IgD-negative memory B cell (primary cell): ENCODE results near the gene TAOK3. TPM values are rescaled to one million over a fixed set of nuclear protein-coding genes. Genes with fewer than 3 reads are reported as not detected.

Source experiments
- H3K27ac Mint-ChIP-seq, 3 donors: one replicate each; pipeline ENCODE4 v1.8.0; 2020 to 2022; ENCODE audit warnings: mild to moderate bottlenecking in 3 of 3, mixed read lengths in 3 of 3, moderate library complexity in 1 of 3
- H3K27me3 Mint-ChIP-seq: one replicate; pipeline ENCODE4 v1.8.0; 2021; ENCODE audit warnings: mixed read lengths
- H3K36me3 Mint-ChIP-seq: one replicate; pipeline ENCODE4 v1.8.0; 2020; ENCODE audit warnings: mild to moderate bottlenecking, mixed read lengths
- H3K4me1 Mint-ChIP-seq, 3 donors: one replicate each; pipeline ENCODE4 v1.8.0; 2020 to 2022; ENCODE audit warnings: mixed read lengths in 3 of 3, mild to moderate bottlenecking in 1 of 3
- H3K4me3 Mint-ChIP-seq, 4 donors: one replicate each; pipeline ENCODE4 v1.8.0; 2020 to 2022; ENCODE audit warnings: mild to moderate bottlenecking in 4 of 4, mixed read lengths in 4 of 4, moderate library complexity in 3 of 4
- H3K9me3 Mint-ChIP-seq, 3 donors: one replicate each; pipeline ENCODE4 v1.8.0; 2020 to 2021; ENCODE audit warnings: mixed read lengths in 3 of 3, mild to moderate bottlenecking in 1 of 3
- polyA plus RNA-seq: library from polyadenylated mRNA; unstranded; fragments of 300-500 nt; fragmentation: Illumina TruSeq; gene quantifications from one replicate; pipeline ENCODE4 v1.2.3, GENCODE V29; 2021

TAOK3 gene
- polyA plus RNA-seq, 1 donor from 2014 or later, result 107 TPM

DNA sequence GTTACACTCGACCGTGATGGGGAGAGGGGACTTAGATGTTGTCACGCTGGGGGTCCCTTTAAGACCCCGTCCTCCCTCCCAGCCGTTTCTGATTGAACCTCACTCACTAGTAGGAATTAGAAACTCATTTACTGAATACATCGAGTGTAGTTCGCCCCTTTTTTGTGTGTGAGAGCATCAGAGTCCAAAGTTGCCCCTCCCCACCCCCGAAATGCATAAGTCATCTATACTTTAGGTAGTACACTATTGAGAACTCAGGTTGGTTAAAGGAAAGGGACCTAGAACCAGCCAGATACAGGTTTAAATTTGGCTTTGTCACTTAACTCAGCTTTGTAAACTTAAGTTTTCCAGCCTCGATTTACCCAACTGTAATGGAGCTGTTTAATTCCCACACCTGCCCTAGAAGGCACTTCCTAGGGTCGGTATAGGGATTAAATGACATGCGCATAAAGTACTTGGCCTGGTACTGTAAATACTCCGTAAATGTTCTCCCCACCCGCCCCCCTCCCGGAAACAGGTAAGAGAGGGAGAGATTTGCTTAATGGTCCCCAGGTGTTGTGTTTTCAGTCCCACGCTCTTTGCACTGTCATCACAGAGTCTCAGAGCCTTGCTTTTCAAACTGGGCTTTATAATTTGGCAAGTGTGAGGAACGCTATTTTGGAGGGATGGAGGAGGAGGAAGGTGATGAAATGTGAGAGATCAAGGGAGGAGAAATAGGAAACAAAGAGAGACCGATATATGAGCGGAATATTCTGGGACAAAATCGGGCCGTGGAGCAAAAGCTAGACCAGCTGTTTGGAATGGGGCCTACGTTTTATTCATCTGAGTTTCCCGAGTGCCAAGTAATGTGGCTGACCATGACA, 4.5 kb upstream of the TAOK3 start:
- peaks cover 15 to 32% (median 27%) of the 10 kb centered on the region in 3 donors for H3K4me1 Mint-ChIP-seq
- peaks cover 4% of the 10 kb centered on the region for H3K36me3 Mint-ChIP-seq
- peak overlapping the region; percentile 90 to 99 (median 98) for H3K27ac Mint-ChIP-seq
- no peaks in the 10 kb centered on the region for H3K9me3 Mint-ChIP-seq
- no peaks in the 10 kb centered on the region for H3K27me3 Mint-ChIP-seq
- peak overlapping the region; percentile 94 to 98 (median 97) for H3K4me3 Mint-ChIP-seq

DNA sequence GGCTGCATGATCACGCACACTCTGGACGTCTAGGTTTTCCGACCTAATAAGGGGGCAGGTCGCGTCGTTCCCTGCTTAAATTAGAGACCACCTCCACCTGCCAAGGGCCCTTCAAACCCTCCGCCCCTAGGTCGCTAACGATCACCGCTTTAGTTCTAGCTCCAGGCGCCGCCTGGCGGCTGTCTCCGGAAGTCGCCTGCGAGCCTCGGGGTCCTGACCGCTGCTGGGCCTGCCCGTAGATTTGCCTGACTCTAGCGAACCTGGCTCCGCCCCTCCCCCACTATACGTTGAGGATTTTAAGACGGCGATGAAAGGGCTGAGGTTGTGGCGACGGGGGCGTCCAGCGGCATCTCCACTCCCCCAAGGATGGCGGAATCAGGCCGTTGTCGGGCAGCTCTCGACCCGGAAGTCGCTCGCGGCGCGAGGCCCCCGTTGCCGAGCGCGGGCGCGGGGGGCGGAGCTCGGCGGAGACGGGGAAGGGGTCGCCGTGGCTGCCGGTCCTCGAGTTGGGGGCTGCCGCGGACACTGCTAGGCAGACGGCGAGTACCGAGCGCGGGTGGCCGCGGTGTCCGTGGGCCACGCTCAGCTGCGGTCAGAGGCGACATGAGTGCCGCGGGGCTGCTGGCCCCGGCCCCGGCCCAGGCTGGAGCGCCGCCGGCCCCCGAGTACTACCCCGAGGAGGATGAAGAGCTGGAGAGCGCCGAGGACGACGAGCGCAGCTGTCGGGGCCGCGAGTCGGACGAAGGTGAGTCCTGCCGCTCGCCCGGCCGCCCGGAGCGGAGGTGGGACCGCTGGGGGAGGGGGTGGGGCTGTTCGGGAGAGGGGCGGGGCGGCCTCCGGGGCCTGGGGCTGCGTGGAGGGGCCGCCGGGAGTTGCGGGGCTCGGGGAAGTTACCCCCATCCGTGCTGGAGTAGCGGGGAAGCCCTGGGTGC, 3.6 kb upstream of the TAOK3 start, which contains the start of gene SUDS3:
Gene SUDS3, plus strand, starts transcription at position 467 of the 932 bp plus-strand sequence. Its CDS starts 137 bp downstream, at position 604.
- Mint-ChIP-seq H3K27ac (peak within 1 kb of the TSS; percentile 99 to 100 (median 99)), H3K27me3 (no peaks in the 10 kb centered on the region), H3K9me3 (no peaks in the 10 kb centered on the region), H3K4me1 (peaks cover 18 to 32% (median 27%) of the 10 kb centered on the region in 3 donors), H3K4me3 (peak within 1 kb of the TSS; percentile 94 to 98 (median 98)), H3K36me3 (peaks cover 4% of the 10 kb centered on the region)

DNA sequence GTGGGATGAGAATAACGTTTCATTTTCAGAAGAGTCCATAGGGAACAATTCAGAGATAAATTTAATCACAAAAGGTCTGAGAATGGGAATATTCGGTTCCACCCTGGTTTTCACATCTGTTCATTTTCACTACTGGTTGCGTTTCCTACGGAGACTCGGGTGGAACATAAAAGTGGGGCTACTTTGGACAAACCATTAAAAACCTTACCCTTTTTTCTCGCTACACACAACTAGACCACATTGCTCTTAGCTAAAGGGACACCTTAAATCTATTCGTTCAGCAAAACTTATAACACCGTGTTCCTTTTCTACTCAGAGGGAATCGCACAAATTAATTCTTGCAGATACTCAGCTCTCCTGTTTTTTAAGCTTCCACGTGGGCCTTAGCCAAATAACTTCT, 2.6 kb upstream of the TAOK3 start:
- no peaks in the 10 kb centered on the region for H3K9me3 Mint-ChIP-seq
- peak overlapping the region in 2 of 3 donors; percentile 99 to 100 for H3K27ac Mint-ChIP-seq
- H3K4me1 Mint-ChIP-seq, result peaks cover 27 to 38% (median 36%) of the 10 kb centered on the region in 3 donors
- peaks cover 4% of the 10 kb centered on the region for H3K36me3 Mint-ChIP-seq
- H3K27me3 Mint-ChIP-seq, result peaks cover 6% of the 10 kb centered on the region
- peak overlapping the region in 3 of 4 donors; percentile 45 to 98 (median 91) for H3K4me3 Mint-ChIP-seq

DNA sequence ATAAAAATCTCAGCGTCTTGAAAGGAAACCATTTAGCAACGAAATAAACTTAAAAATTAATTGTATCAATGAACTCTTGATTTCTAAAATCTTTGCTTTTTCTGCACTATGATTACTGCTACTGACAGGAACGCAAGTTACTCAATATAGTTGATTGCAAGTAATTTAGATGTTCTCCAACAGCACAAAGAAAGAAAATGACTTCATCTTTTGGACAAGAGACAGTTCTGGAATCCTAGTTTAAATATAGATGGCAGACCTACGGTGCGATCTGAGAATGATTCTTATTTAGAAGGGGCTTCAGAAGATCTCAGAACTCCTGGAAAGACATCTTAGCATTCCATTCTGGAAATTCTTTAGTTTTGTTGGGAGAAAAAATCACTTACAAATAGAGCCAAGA, 2.2 kb upstream of the TAOK3 start:
- H3K27ac Mint-ChIP-seq, result peak overlapping the region in 1 of 3 donors; percentile 100
- H3K36me3 Mint-ChIP-seq, result peaks cover 2% of the 10 kb centered on the region
- H3K27me3 Mint-ChIP-seq, result peaks cover 6% of the 10 kb centered on the region

DNA sequence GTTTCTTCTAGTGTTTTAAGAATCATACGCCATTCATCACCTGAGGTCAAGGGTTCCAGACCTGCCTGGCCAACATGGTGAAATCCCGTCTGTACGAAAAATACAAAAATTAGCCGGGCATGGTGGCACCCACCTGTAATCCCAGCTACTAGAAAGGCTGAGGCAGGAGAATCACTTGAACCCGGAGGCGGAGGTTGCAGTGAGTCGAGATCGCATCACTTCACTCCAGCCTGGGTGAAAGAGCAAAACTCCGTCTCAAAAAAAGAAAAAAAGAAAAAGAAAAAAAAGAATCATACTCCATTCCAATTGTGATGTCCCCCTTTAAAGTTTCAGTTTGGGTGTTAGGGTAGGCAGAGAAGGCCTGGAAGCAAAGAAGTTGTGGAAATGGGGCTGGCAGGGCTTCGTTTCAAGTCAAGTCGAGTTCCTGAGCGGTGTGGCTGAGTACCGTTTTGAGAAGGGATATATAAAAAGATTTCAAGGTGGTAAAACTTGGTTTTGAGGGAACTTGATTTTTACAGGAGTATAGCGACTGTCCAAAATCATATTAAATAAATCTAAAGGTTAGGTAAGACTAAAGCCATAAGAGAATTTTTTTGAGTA, 1.5 kb upstream of the TAOK3 start:
- H3K27me3 Mint-ChIP-seq, result peaks cover 6% of the 10 kb centered on the region
- H3K36me3 Mint-ChIP-seq, result peaks cover 3% of the 10 kb centered on the region
- H3K27ac Mint-ChIP-seq, result peak overlapping the region in 2 of 3 donors; percentile 92 to 100
- no peaks in the 10 kb centered on the region for H3K9me3 Mint-ChIP-seq
- peaks cover 28 to 40% (median 37%) of the 10 kb centered on the region in 3 donors for H3K4me1 Mint-ChIP-seq
- peak overlapping the region; percentile 47 to 91 (median 64) for H3K4me3 Mint-ChIP-seq

More for the DNA sequence above, 2.2 kb upstream of the TAOK3 start:
- Mint-ChIP-seq H3K4me3 (peak overlapping the region in 3 of 4 donors; percentile 45 to 91 (median 80)), H3K9me3 (no peaks in the 10 kb centered on the region), H3K4me1 (peaks cover 27 to 38% (median 36%) of the 10 kb centered on the region in 3 donors)

DNA sequence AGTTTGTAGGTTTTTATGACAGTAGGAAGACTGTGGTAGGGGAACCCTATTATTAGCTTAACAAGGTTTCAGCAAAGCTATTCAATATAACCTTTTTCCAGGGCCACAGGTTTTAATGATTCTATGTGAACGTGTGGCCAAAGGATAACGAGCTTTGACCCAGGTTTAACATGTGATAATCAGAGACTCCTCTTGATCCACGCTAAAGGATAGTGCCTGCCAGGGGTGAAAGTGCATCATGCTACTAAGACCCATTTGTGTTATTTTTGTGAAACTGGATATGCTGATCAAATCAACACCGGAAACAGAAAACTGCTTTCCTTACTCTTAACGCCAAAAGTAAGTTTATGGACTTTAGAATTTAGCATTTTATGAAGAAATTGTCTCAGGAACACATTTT, 909 bp upstream of the TAOK3 start:
- peaks cover 6% of the 10 kb centered on the region for H3K27me3 Mint-ChIP-seq
- peak overlapping the region; percentile 91 to 100 (median 92) for H3K27ac Mint-ChIP-seq
- H3K4me3 Mint-ChIP-seq, result peak overlapping the region; percentile 90 to 98 (median 94)
- H3K9me3 Mint-ChIP-seq, result no peaks in the 10 kb centered on the region
- peaks cover 29 to 43% (median 38%) of the 10 kb centered on the region in 3 donors for H3K4me1 Mint-ChIP-seq
- peaks cover 4% of the 10 kb centered on the region for H3K36me3 Mint-ChIP-seq

DNA sequence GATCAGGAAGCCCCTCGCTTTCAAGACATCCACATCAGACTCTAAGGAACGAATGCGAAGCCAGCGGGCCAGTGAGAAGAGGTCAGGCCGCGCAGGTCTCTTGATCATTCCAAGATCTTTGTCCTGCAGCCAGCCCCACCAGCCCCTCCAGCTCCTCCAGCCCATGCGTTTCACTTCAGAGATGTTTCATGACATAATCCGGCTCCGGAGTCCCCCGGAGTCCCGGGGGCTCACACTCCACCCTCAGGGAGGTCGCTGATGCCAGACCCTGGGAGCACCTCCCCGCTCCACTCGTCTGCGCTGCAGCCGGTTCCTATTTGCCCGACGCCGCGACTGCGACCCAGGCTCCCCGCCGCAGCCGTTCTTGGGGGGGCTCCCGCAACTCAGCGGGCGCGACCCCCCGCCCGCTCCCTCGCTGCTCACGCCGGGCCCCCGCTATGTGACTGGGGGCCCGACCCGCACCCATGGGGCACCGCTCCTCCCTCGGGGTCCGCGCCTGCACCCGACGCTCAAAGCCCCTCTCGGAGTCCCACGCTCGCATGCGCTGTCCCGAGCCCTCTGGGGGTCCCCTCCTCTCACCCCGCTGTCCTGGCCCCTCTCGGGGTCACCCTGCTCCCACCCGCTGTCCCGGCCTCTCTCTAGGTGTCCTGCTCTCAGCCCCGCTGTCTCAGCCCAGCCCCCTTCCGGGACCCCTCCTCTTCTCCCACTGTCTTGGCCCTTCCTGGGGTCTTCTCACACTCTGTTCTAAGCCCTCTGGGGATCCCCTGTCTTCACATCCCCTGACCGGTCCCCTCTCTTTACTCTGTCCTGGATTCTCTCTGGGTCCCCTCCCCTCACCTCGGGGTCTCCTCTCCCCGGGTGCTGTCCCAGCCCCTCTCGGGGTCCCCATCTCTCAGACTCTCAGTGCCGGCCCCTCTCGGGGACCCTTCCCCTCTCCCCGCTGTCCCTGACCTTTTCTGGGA, 1.1 kb downstream of the TAOK3 start:
- Mint-ChIP-seq H3K9me3 (no peaks in the 10 kb centered on the region), H3K27me3 (peaks cover 6% of the 10 kb centered on the region), H3K4me1 (peaks cover 24 to 29% (median 28%) of the 10 kb centered on the region in 3 donors), H3K36me3 (peaks cover 4% of the 10 kb centered on the region), H3K27ac (peak overlapping the region; percentile 10 to 64 (median 63)), H3K4me3 (peak overlapping the region; percentile 90 to 98 (median 94))

DNA sequence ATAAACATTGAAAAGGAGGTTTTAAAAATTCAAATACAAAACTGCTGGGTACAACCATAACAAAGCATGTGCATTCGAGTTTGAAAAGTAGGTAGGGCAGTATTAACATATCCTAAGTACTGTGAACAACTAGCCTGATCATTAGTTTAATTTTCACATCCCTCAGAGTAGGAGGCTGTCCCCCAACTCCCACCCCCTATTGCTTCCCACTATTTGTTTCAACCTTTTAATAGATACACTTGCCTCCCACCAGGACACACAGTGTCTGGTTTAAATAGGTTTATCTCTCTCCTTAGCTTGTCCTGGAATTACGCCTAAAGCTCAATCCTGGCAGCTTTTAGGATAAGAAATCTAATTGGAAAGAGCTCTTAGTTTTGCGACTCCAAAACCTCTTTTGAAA, 2.1 kb downstream of the TAOK3 start:
- H3K4me1 Mint-ChIP-seq, result peaks cover 19 to 25% (median 24%) of the 10 kb centered on the region in 3 donors
- peaks cover 4% of the 10 kb centered on the region for H3K36me3 Mint-ChIP-seq
- H3K4me3 Mint-ChIP-seq, result peak overlapping the region; percentile 90 to 98 (median 94)
- H3K27ac Mint-ChIP-seq, result no peak overlapping the region
- H3K27me3 Mint-ChIP-seq, result peaks cover 6% of the 10 kb centered on the region
- no peaks in the 10 kb centered on the region for H3K9me3 Mint-ChIP-seq

DNA sequence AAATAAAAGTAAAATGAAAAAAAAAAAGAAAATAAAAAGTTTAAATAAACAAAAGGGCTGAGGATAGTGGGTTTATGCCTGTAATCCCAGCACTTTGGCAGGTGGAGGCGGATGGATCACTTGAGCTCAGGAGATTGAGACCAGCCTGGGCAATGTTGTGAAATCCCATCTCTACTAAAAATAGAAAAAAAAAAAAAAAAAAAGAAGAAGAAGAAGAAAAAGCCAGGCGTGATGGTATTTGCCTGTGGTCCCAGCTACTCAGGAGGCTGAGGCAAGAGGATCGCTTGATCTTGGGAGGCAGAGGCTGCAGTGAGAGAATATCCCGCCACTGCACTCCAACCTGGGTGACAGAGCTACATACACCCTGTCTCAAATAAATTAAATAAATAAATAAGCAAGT, 3.9 kb downstream of the TAOK3 start:
- Mint-ChIP-seq H3K36me3 (peaks cover 2% of the 10 kb centered on the region), H3K9me3 (no peaks in the 10 kb centered on the region), H3K27ac (no peak overlapping the region), H3K27me3 (peaks cover 6% of the 10 kb centered on the region), H3K4me1 (peaks cover 20 to 28% (median 20%) of the 10 kb centered on the region in 3 donors), H3K4me3 (peak overlapping the region in 1 of 4 donors; percentile 59)

DNA sequence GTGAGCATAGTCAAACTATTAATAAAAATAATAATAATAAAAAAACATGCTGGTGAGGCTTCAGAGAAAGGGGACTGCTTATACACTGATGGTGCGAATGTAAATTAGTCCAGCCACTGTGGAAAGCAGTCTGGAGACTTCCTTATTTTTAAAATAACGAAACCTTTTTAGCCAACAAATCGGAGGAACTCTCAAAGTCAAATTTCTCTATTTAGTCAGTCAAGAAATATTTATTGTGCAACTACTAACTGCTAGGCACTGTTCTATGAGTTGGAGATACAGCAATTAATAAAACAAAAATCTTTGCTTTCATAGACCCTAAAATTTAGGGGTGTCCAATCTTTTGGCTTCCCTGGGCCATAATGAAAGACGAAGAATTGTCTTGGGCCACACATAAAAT, 10.8 kb downstream of the TAOK3 start:
- H3K9me3 Mint-ChIP-seq, result no peaks in the 10 kb centered on the region
- H3K27ac Mint-ChIP-seq, result no peak overlapping the region
- H3K36me3 Mint-ChIP-seq, result peaks cover 2% of the 10 kb centered on the region
- peaks cover 20 to 28% (median 27%) of the 10 kb centered on the region in 3 donors for H3K4me1 Mint-ChIP-seq
- peak overlapping the region in 1 of 4 donors; percentile 13 for H3K4me3 Mint-ChIP-seq
- no peaks in the 10 kb centered on the region for H3K27me3 Mint-ChIP-seq

DNA sequence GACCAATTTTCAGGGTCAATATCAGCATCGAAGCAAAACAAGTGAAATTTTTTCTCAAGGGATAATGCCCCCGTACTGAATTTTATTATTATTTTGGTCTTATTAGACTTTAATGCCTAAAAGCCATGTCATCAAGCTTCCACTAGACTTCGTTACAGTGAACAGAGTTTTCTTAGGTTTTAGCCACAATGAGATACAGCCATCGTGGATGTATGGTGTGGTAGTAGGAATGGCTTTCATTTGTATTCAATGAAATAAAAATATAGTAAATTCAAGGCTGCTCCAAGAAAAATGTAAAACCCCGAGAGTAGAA, 11.7 kb downstream of the TAOK3 start:
- Mint-ChIP-seq H3K9me3 (no peaks in the 10 kb centered on the region), H3K27ac (no peak overlapping the region), H3K4me3 (no peak overlapping the region), H3K36me3 (peaks cover 2% of the 10 kb centered on the region), H3K4me1 (peaks cover 23 to 30% (median 29%) of the 10 kb centered on the region in 3 donors), H3K27me3 (no peaks in the 10 kb centered on the region)

DNA sequence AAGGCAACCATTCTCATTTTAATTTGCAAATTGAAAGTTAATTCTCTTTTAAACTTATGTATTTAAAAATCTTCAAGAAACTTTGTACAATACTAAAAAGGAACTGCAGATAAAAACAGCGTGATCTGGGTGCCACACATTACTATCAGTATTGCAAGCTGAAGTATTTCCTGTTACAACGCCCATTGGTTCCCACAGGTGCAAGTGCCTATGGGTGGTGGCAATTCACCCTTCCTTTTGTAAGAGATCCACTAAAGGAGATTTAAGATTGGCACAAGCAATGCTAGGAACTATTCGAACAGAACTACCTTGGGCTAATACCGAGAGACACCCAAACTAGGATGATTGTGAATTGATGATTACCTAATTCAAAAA, 13.2 kb downstream of the TAOK3 start:
- Mint-ChIP-seq H3K4me1 (peaks cover 31 to 36% (median 35%) of the 10 kb centered on the region in 3 donors), H3K27ac (peak overlapping the region; percentile 5 to 91 (median 78)), H3K27me3 (no peaks in the 10 kb centered on the region), H3K4me3 (peak overlapping the region; percentile 94 to 95 (median 94)), H3K36me3 (peaks cover 2% of the 10 kb centered on the region), H3K9me3 (no peaks in the 10 kb centered on the region)
